PC-3 (cell line): ENCODE measurements around the gene HOXD3. TPM values are rescaled to one million over a fixed set of nuclear protein-coding genes. Genes with fewer than 3 reads are reported as not detected.

Experiments
- ATAC-seq: fragments of 200-7000 bp; cut with Tn5 transposase; 2 replicates; pipeline ENCODE4 v1.9.1; 2020; ENCODE audit warnings: mild to moderate bottlenecking, moderate library complexity
- BruUV-seq: library from RNA; stranded (reverse); fragments of 400-500 nt; replicated peaks from 2 replicates; lab custom pipeline; 2021; lab: Mats Ljungman, UMichigan
- CTCF ChIA-PET: fragments of 300-600 bp; sonication (Branson Sonifier 250); formaldehyde crosslinking; loops from one replicate; lab custom pipeline; 2022; ENCODE audit warnings: antibody characterized with exemption; lab: Charles Lee
- POLR2A ChIA-PET: fragments of 300-600 bp; sonication (Branson Sonifier 250); formaldehyde crosslinking; loops from one replicate; lab custom pipeline; 2022; ENCODE audit warnings: antibody characterized with exemption; ENCODE audit not compliant: unreplicated experiment; lab: Charles Lee
- DNase-seq: peaks from one replicate; pipeline ENCODE4 v3.0.0-alpha.2; 2015
- H2AFZ ChIP-seq: fragments of 300-600 bp; sonication (generic); 2 replicates; pipeline ENCODE4 v1.6.0; 2016; ENCODE audit warnings: antibody characterized with exemption, low read length
- H3F3A ChIP-seq: fragments of 300-600 bp; sonication (generic); one replicate; pipeline ENCODE4 v1.6.0; 2017; ENCODE audit warnings: antibody characterized with exemption, low read length, control low read depth, mild to moderate bottlenecking; ENCODE audit not compliant: unreplicated experiment
- H3K27ac ChIP-seq: fragments of 300-600 bp; sonication (generic); 2 replicates; pipeline ENCODE4 v1.5.1; 2016; ENCODE audit warnings: mild to moderate bottlenecking, low read length
- H3K27me3 ChIP-seq: fragments of 300-600 bp; sonication (generic); 2 replicates; pipeline ENCODE4 v1.6.1; 2016; ENCODE audit warnings: low read length, mixed read lengths
- H3K36me3 ChIP-seq: fragments of 300-600 bp; sonication (generic); 2 replicates; pipeline ENCODE4 v1.6.1; 2016; ENCODE audit warnings: low read depth, mixed run types, low read length, mixed read lengths
- H3K4me1 ChIP-seq: fragments of 300-600 bp; sonication (generic); 2 replicates; pipeline ENCODE4 v1.5.1; 2016; ENCODE audit warnings: low read length; ENCODE audit not compliant: insufficient read depth
- H3K4me2 ChIP-seq: fragments of 300-600 bp; sonication (generic); 2 replicates; pipeline ENCODE4 v1.6.0; 2016; ENCODE audit warnings: low read length
- H3K4me3 ChIP-seq: fragments of 300-600 bp; sonication (generic); 2 replicates; pipeline ENCODE4 v1.5.1; 2016; ENCODE audit warnings: mild to moderate bottlenecking, low read length, mixed read lengths
- H3K79me2 ChIP-seq: fragments of 300-600 bp; sonication (generic); 2 replicates; pipeline ENCODE4 v1.6.1; 2017; ENCODE audit warnings: low read length, mixed read lengths
- H3K9ac ChIP-seq: fragments of 300-600 bp; sonication (generic); 2 replicates; pipeline ENCODE4 v1.6.0; 2016; ENCODE audit warnings: mild to moderate bottlenecking, low read length
- H3K9me2 ChIP-seq: fragments of 300-600 bp; sonication (generic); replicated peaks from 2 replicates; pipeline ENCODE4 v1.6.1; 2016; ENCODE audit warnings: mixed run types, low read length, mixed read lengths
- H3K9me3 ChIP-seq: fragments of 300-600 bp; sonication (generic); 2 replicates; pipeline ENCODE4 v1.6.1; 2016; ENCODE audit warnings: low read length, mixed read lengths
- H4K20me1 ChIP-seq: fragments of 300-600 bp; sonication (generic); 2 replicates; pipeline ENCODE4 v1.6.1; 2016; ENCODE audit warnings: low read length, mixed read lengths
- CTCF ChIP-seq: fragments of 300-600 bp; sonication (generic); conservative IDR thresholded peaks from 2 replicates; pipeline ENCODE4 v1.5.1; 2017; ENCODE audit warnings: antibody characterized with exemption, low read depth, mild to moderate bottlenecking, low read length
- EZH2 ChIP-seq: fragments of 300-600 bp; sonication (generic); IDR thresholded peaks from one replicate; pipeline ENCODE4 v1.6.1; 2017; ENCODE audit warnings: antibody characterized with exemption, mild to moderate bottlenecking, low read length; ENCODE audit not compliant: unreplicated experiment
- EZH2phosphoT487 ChIP-seq: fragments of 300-600 bp; sonication (generic); IDR thresholded peaks from 2 replicates; pipeline ENCODE4 v1.6.1; 2018; ENCODE audit warnings: mild to moderate bottlenecking, antibody characterized with exemption, low read length, borderline replicate concordance
- intact Hi-C: fragments of 100-400 bp; cut with micrococcal nuclease; formaldehyde crosslinking; loops from 2 replicates; pipeline ENCODE4 v1.9.0; 2023
- total RNA-seq: library from RNA; depleted of rRNA; stranded (reverse); fragments of >200 nt; gene quantifications from 2 replicates; pipeline ENCODE4 v1.2.3, GENCODE V29; 2014

Gene HOXD3
- total RNA-seq, 1 experiment from 2014 or later: 4.4 TPM

- H4K20me1 ChIP-seq: no peaks in the 10 kb centered on the region
- H3K9me2 ChIP-seq: no peaks in the 10 kb centered on the region
- intact Hi-C loops: no loop called here
- H3F3A ChIP-seq: no peaks in the 10 kb centered on the region
- no peaks in the 10 kb centered on the region for H3K79me2 ChIP-seq
- no peak for TF ChIP-seq CTCF
- no peak for TF ChIP-seq EZH2phosphoT487
- no peak for TF ChIP-seq EZH2
- no peaks in the 10 kb centered on the region for H3K9me3 ChIP-seq
- H3K27me3 ChIP-seq: peaks cover 25% of the 10 kb centered on the region
- H2AFZ ChIP-seq: peak within 1 kb of the TSS; percentile 59
- DNase-seq: peak; percentile 15
- H3K4me3 ChIP-seq: peak within 1 kb of the TSS; percentile 60
- BruUV-seq: no TSS peak
- ATAC-seq: peak; percentile 71
- ChIA-PET POLR2A (no interaction called here), CTCF (no interaction called here)
- H3K36me3 ChIP-seq: no peaks in the 10 kb centered on the region
- H3K9ac ChIP-seq: no peak within 1 kb of the TSS
- H3K4me2 ChIP-seq: peak within 1 kb of the TSS; percentile 68
- no peak within 1 kb of the TSS for H3K27ac ChIP-seq
- H3K4me1 ChIP-seq: no peaks in the 10 kb centered on the region
Observed at GRCh38 chr2:176187899-176188773, 31.0 kb downstream of the HOXD3 start, which contains the start of gene HOXD1. HOXD1 (plus strand) TSS chr2:176188668; CDS start chr2:176188802, 134 bp downstream.

GRCh38 chr2:176188774-176189680, 31.9 kb downstream of the HOXD3 start:
- no TSS peak for BruUV-seq
- H3K4me2 ChIP-seq: peak overlapping the region; percentile 68
- DNase-seq (no peak), ATAC-seq (no peak)
- no peaks in the 10 kb centered on the region for H3K9me2 ChIP-seq
- H3K9me3 ChIP-seq: no peaks in the 10 kb centered on the region
- H3K4me3 ChIP-seq: peak overlapping the region; percentile 60
- no peaks in the 10 kb centered on the region for H3K36me3 ChIP-seq
- no peak overlapping the region for H3K27ac ChIP-seq
- H3F3A ChIP-seq: no peaks in the 10 kb centered on the region
- no peaks in the 10 kb centered on the region for H3K4me1 ChIP-seq
- no peaks in the 10 kb centered on the region for H4K20me1 ChIP-seq
- CTCF ChIA-PET: no interaction called here
- H3K9ac ChIP-seq: no peak overlapping the region
- H3K79me2 ChIP-seq: no peaks in the 10 kb centered on the region
- no peak for TF ChIP-seq CTCF
- TF ChIP-seq EZH2: no peak
- TF ChIP-seq EZH2phosphoT487: no peak
- POLR2A ChIA-PET: no interaction called here
- intact Hi-C loops: no loop called here
- 0 out of 2 replicates have a peak overlapping the region, but pooled peaks have one; percentile 59 for H2AFZ ChIP-seq
- H3K27me3 ChIP-seq: peaks cover 28% of the 10 kb centered on the region
